H1 (cell line): Measurements from ENCODE around the gene CCNYL1. TPM values are rescaled to one million over a fixed set of nuclear protein-coding genes. Genes with fewer than 3 reads are reported as not detected.

Source experiments
- CTCF ChIA-PET: fragments of 300-600 bp; sonication (Branson Sonifier 250); formaldehyde crosslinking; loops from one replicate; lab custom pipeline; 2021; ENCODE audit not compliant: partially characterized antibody; lab: Charles Lee
- POLR2A ChIA-PET: fragments of 300-600 bp; sonication (Branson Sonifier 250); formaldehyde crosslinking; loops from one replicate; lab custom pipeline; 2021; ENCODE audit warnings: inconsistent platforms; ENCODE audit not compliant: partially characterized antibody; lab: Charles Lee
- DNase-seq, 2 experiments: peaks; one replicate each; pipeline versions ENCODE4 v3.0.0 to v3.0.0-alpha.2; 2010 to 2022; ENCODE audit warnings: low spot score in 2 of 2, low read depth in 1 of 2, mixed read lengths in 1 of 2
- FAIRE-seq: peaks from 2 replicates; lab custom pipeline; 2011; peaks lifted over from hg19 to GRCh38; lab: Jason Lieb, UNC
- H2AFZ ChIP-seq: 2 replicates; pipeline ENCODE4 v1.8.1; 2012; ENCODE audit warnings: low read length, inconsistent platforms
- H2AK5ac ChIP-seq: 2 replicates; pipeline ENCODE4 v1.6.1; 2013; ENCODE audit warnings: low read depth, low read length
- H2BK120ac ChIP-seq: replicated peaks from 2 replicates; pipeline ENCODE3; 2013; ENCODE audit warnings: low read depth, low read length, inconsistent platforms
- H2BK12ac ChIP-seq: 2 replicates; pipeline ENCODE4 v1.6.1; 2013; ENCODE audit warnings: low read depth, low read length
- H2BK15ac ChIP-seq: 2 replicates; pipeline ENCODE4 v1.6.1; 2013; ENCODE audit warnings: low read length
- H2BK20ac ChIP-seq: 2 replicates; pipeline ENCODE4 v1.6.1; 2013; ENCODE audit warnings: low read length
- H2BK5ac ChIP-seq: 2 replicates; pipeline ENCODE4 v1.6.1; 2013; ENCODE audit warnings: low read depth, low read length
- H3K14ac ChIP-seq: 2 replicates; pipeline ENCODE4 v1.6.1; 2013; ENCODE audit warnings: inconsistent platforms; ENCODE audit not compliant: insufficient read length
- H3K18ac ChIP-seq: 2 replicates; pipeline ENCODE4 v1.6.1; 2013; ENCODE audit warnings: low read length; ENCODE audit errors: extremely low read depth
- H3K23ac ChIP-seq: 2 replicates; pipeline ENCODE4 v1.6.1; 2013; ENCODE audit warnings: inconsistent platforms; ENCODE audit not compliant: insufficient read length
- H3K23me2 ChIP-seq: 2 replicates; pipeline ENCODE4 v1.6.1; 2013; ENCODE audit warnings: low read depth, low read length
- H3K27ac ChIP-seq: 2 replicates; pipeline ENCODE4 v1.6.1; 2011; ENCODE audit warnings: low read depth, low read length, inconsistent platforms
- H3K27me3 ChIP-seq, 4 experiments: replicated peaks in 1 of 4; 1 replicate in 1 of 4; 2 replicates in 3 of 4; pipeline versions ENCODE4 v1.6.1 to v1.8.1; 2011 to 2013; ENCODE audit warnings: low read length in 3 of 4, mild to moderate bottlenecking in 3 of 4, inconsistent platforms in 2 of 4, mixed read lengths in 2 of 4, moderate library complexity in 1 of 4; ENCODE audit not compliant: control insufficient read depth in 3 of 4, insufficient read depth in 3 of 4; ENCODE audit errors: extremely low read depth in 1 of 4
- H3K36me3 ChIP-seq, 4 experiments: 2 replicates each; pipeline versions ENCODE4 v1.6.1 to v1.8.1; 2011 to 2013; ENCODE audit warnings: mild to moderate bottlenecking in 4 of 4, low read length in 3 of 4, moderate library complexity in 2 of 4, control low read depth in 1 of 4, inconsistent platforms in 1 of 4; ENCODE audit not compliant: insufficient read depth in 4 of 4, control insufficient read depth in 2 of 4
- H3K4ac ChIP-seq: replicated peaks from 2 replicates; pipeline ENCODE3; 2013; ENCODE audit warnings: low read length, low read depth, mixed read lengths, inconsistent platforms; ENCODE audit not compliant: insufficient read length
- H3K4me1 ChIP-seq, 4 experiments: replicated peaks in 1 of 4; 1 replicate in 1 of 4; 2 replicates in 3 of 4; pipeline versions ENCODE4 v1.6.1 to v1.8.1; 2011 to 2013; ENCODE audit warnings: low read length in 3 of 4, inconsistent platforms in 2 of 4, mixed read lengths in 1 of 4; ENCODE audit not compliant: insufficient read depth in 4 of 4, control insufficient read depth in 3 of 4
- H3K4me2 ChIP-seq, 2 experiments: 2 replicates each; pipeline versions ENCODE4 v1.6.1 to v1.8.1; 2011 to 2013; ENCODE audit warnings: low read depth in 2 of 2, low read length in 2 of 2, control low read depth in 1 of 2, inconsistent platforms in 1 of 2, mild to moderate bottlenecking in 1 of 2; ENCODE audit not compliant: insufficient read depth in 1 of 2
- H3K4me3 ChIP-seq, 4 experiments: fragments of 200-600, 300-600 bp in 1 of 4; sonication (generic), shearing (Covaris generic), sonication (Bioruptor Twin) in 1 of 4; 2 replicates each; pipeline versions ENCODE4 v1.5.1 to v1.8.1; 2011 to 2016; ENCODE audit warnings: low read length in 4 of 4, low read depth in 3 of 4, control low read depth in 2 of 4, inconsistent platforms in 2 of 4, mild to moderate bottlenecking in 2 of 4, mixed read lengths in 1 of 4, moderate library complexity in 1 of 4; ENCODE audit not compliant: insufficient read depth in 2 of 4; ENCODE audit errors: extremely low read depth in 1 of 4
- H3K56ac ChIP-seq: replicated peaks from 2 replicates; pipeline ENCODE3; 2013; ENCODE audit warnings: low read depth, mild to moderate bottlenecking, mixed read lengths, low read length, inconsistent platforms; ENCODE audit not compliant: insufficient read length
- H3K79me1 ChIP-seq: 2 replicates; pipeline ENCODE4 v1.6.1; 2013; ENCODE audit warnings: low read depth, low read length, control low read depth
- H3K79me2 ChIP-seq, 2 experiments: 2 replicates each; pipeline versions ENCODE4 v1.6.1 to v1.8.1; 2012 to 2013; ENCODE audit warnings: low read length in 2 of 2, mild to moderate bottlenecking in 2 of 2, inconsistent platforms in 1 of 2; ENCODE audit not compliant: insufficient read depth in 2 of 2, control insufficient read depth in 1 of 2
- H3K9ac ChIP-seq, 4 experiments: replicated peaks in 1 of 4; 1 replicate in 1 of 4; 2 replicates in 3 of 4; pipeline versions ENCODE4 v1.6.1 to v1.8.1; 2011 to 2013; ENCODE audit warnings: low read depth in 3 of 4, low read length in 3 of 4, control low read depth in 2 of 4, mild to moderate bottlenecking in 2 of 4, moderate library complexity in 2 of 4, inconsistent platforms in 1 of 4; ENCODE audit errors: extremely low read depth in 1 of 4
- H3K9me3 ChIP-seq, 2 experiments: 2 replicates each; pipeline versions ENCODE4 v1.6.1 to v1.8.1; 2012 to 2013; ENCODE audit warnings: mild to moderate bottlenecking in 2 of 2, moderate library complexity in 2 of 2, control low read depth in 1 of 2, inconsistent platforms in 1 of 2, low read depth in 1 of 2, low read length in 1 of 2, mixed read lengths in 1 of 2; ENCODE audit not compliant: insufficient read depth in 2 of 2
- H4K20me1 ChIP-seq, 2 experiments: replicated peaks in 1 of 2; 2 replicates each; pipeline versions ENCODE3 to v1.8.1; 2011 to 2013; ENCODE audit warnings: inconsistent platforms in 2 of 2, low read length in 2 of 2, mild to moderate bottlenecking in 1 of 2; ENCODE audit not compliant: insufficient read depth in 2 of 2, control insufficient read depth in 1 of 2
- H4K5ac ChIP-seq: 2 replicates; pipeline ENCODE4 v1.6.1; 2013; ENCODE audit warnings: low read length, low read depth, mixed read lengths, inconsistent platforms; ENCODE audit not compliant: insufficient read length
- H4K8ac ChIP-seq: 2 replicates; pipeline ENCODE4 v1.8.0; 2013; ENCODE audit warnings: mild to moderate bottlenecking, moderate library complexity, low read length, inconsistent platforms; ENCODE audit not compliant: insufficient read depth; ENCODE audit errors: extremely low read depth
- H4K91ac ChIP-seq: replicated peaks from 2 replicates; pipeline ENCODE3; 2013; ENCODE audit warnings: low read length, mixed read lengths, inconsistent platforms; ENCODE audit not compliant: insufficient read length
- CHD1 ChIP-seq: IDR thresholded peaks from 2 replicates; pipeline ENCODE4 v1.6.1; 2012; ENCODE audit warnings: low read depth, low read length, improper control_type of control experiment
- WGBS, 2 experiments: shearing (Covaris generic) in 1 of 2; methylation state at CpG; one replicate each; pipeline versions ENCODE4 v1.1.6 to v1.1.7; 2013 to 2015; ENCODE audit warnings: low lambda C conversion rate in 2 of 2, mixed read lengths in 2 of 2, inconsistent platforms in 1 of 2, low coverage in 1 of 2, missing lambda C conversion rate in 1 of 2; ENCODE audit not compliant: insufficient replicate concordance in 2 of 2, insufficient coverage in 1 of 2, insufficient read length in 1 of 2; ENCODE audit errors: extremely low coverage in 1 of 2, missing lambda C conversion rate in 1 of 2; 5-methylcytosine and 5-hydroxymethylcytosine counted together
- polyA plus RNA-seq, 7 experiments: library from polyadenylated mRNA; depleted of rRNA in 3 of 7; stranded (reverse) in 5 of 7; unstranded in 2 of 7; fragments of >200 nt in 5 of 7; fragments of 200-250 nt in 2 of 7; gene quantifications; 1 replicate in 5 of 7; 2 replicates in 1 of 7; 4 replicates in 1 of 7; pipeline versions ENCODE4 v1.2.1 to v1.2.3, GENCODE V29; 2011 to 2013; ENCODE audit warnings: missing spikeins in 2 of 7, mixed read lengths in 2 of 7
- total RNA-seq: library from RNA; stranded (reverse); fragmentation: NEBNext Ultra II Directional; extraction: Animal tissue kit (Norgen Biotek cat#: 25700); gene quantifications from 2 replicates; pipeline ENCODE4 v1.2.1, GENCODE V29; 2021

The CCNYL1 gene
- total and polyA plus RNA-seq, 2 of the 8 experiments (the other 6 are each of a cell fraction or from before 2014, with no cell fraction given), result 13.3 to 35.4 TPM

DNA sequence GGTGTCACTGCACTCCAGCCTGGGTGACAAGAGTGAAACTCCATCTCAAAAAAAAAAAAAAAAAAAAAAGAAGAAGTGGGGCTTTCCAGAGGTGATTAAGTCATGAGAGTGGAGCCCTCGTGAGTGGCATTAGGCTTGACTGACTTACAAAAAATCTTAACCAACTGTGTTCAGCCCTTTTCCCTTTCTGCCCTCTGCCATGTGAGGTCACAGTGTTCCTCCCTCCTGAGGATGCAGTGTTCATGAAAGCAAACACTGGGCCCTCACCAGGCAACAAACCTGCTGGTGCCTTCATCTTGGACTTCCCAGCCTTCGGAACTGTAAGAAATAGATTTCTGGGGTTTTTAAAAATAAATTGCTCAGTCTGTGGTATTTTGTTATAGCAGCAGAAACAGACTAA is 49.2 kb upstream of the CCNYL1 start:
- no peaks in the 10 kb centered on the region for H3K79me2 ChIP-seq
- CTCF ChIA-PET, result no interaction called here
- no peak for FAIRE-seq
- no peak for TF ChIP-seq CHD1

More for the DNA sequence above, 49.2 kb upstream of the CCNYL1 start:
- POLR2A ChIA-PET, result no interaction called here
- Histone ChIP-seq H2BK120ac (no peak overlapping the region), H3K23ac (no peak overlapping the region), H3K18ac (no peak overlapping the region), H2AFZ (no peak overlapping the region), H3K79me1 (no peaks in the 10 kb centered on the region), H3K4ac (no peak overlapping the region), H3K9me3 (no peaks in the 10 kb centered on the region), H4K20me1 (no peaks in the 10 kb centered on the region), H4K91ac (no peak overlapping the region), H3K23me2 (no peaks in the 10 kb centered on the region), H3K36me3 (no peaks in the 10 kb centered on the region), H3K9ac (no peak overlapping the region), H2BK20ac (no peak overlapping the region), H3K14ac (no peak overlapping the region), H2BK15ac (no peak overlapping the region), H2AK5ac (no peak overlapping the region), H2BK12ac (no peak overlapping the region), H3K27ac (no peak overlapping the region), H3K56ac (no peak overlapping the region), H2BK5ac (no peak overlapping the region), H3K4me3 (no peak overlapping the region), H3K4me1 (peaks cover 0 to 5% (median 0%) of the 10 kb centered on the region in 4 experiments; a peak in 2 of 7 replicates), H3K27me3 (no peaks in the 10 kb centered on the region), H3K4me2 (no peak overlapping the region), H4K5ac (no peak overlapping the region), H4K8ac (no peak overlapping the region)
- 94% methylated on average over 2 of the region's 2 CpGs; no CpG with 5 or more reads in 1 of the 2 experiments for WGBS, 2 experiments
- DNase-seq, result no peak
